Upper lobe of left lung (tissue), 4 donors: ENCODE results near the gene TRPM5.

Source experiments
- CTCF ChIP-seq, 6 experiments: fragments of 450-650 bp in 4 of 6; fragments of 200-600 bp in 2 of 6; sonication (generic) in 2 of 6; IDR thresholded peaks; one replicate each; pipeline ENCODE4 v1.5.1; 2016 to 2019; ENCODE audit warnings: antibody characterized with exemption in 6 of 6
- POLR2A ChIP-seq, 4 donors: fragments of 450-650 bp; IDR thresholded peaks; one replicate each; pipeline ENCODE4 v1.5.1; 2016 to 2017; ENCODE audit warnings: antibody characterized with exemption in 4 of 4, mild to moderate bottlenecking in 2 of 4

GRCh38 chr11:2428322-2428795, 16.0 kb downstream of the TRPM5 start:
- TF ChIP-seq CTCF (IDR thresholded peaks at IDR 0.05) (peak; percentile 88 to 95 (median 94)), POLR2A (IDR thresholded peaks at IDR 0.05) (no peak)
